HepG2 (cell line): ENCODE data around the gene AFF4. TPM values are rescaled to one million over a fixed set of nuclear protein-coding genes. Genes with fewer than 3 reads are reported as not detected.

Experiments used
- AFF4 ChIP-seq: sonication (generic); formaldehyde crosslinking; IDR thresholded peaks from 2 replicates; pipeline ENCODE4 v1.4.0; 2020; ENCODE audit warnings: missing genetic modification reagents
- CEBPB ChIP-seq: IDR thresholded peaks from 2 replicates; pipeline ENCODE4 v1.6.1; 2011; ENCODE audit warnings: low read depth, low read length, improper control_type of control experiment, borderline replicate concordance
- CENPX ChIP-seq: sonication (generic); formaldehyde crosslinking; IDR thresholded peaks from 2 replicates; pipeline ENCODE4 v1.9.0; 2021; ENCODE audit warnings: mild to moderate bottlenecking, missing genetic modification reagents, moderate library complexity
- HCFC1 ChIP-seq: fragments of 150-350 bp; IDR thresholded peaks from 2 replicates; pipeline ENCODE4 v1.6.1; 2014; ENCODE audit warnings: low read depth, low read length
- MTA3 ChIP-seq: sonication (generic); formaldehyde crosslinking; IDR thresholded peaks from 2 replicates; pipeline ENCODE4 v1.4.0; 2020; ENCODE audit warnings: missing genetic modification reagents
- RXRA ChIP-seq: sonication (generic); formaldehyde crosslinking; IDR thresholded peaks from 2 replicates; pipeline ENCODE4 v1.5.1; 2020; ENCODE audit warnings: missing genetic modification reagents
- SNAPC2 ChIP-seq: sonication (generic); formaldehyde crosslinking; IDR thresholded peaks from 2 replicates; pipeline ENCODE4 v1.8.1; 2022; ENCODE audit warnings: mild to moderate bottlenecking, missing genetic modification reagents
- SRSF4 ChIP-seq: fragments of 200-400 bp; formaldehyde crosslinking; IDR thresholded peaks from one replicate; pipeline ENCODE4 v1.6.1; 2018; ENCODE audit warnings: mild to moderate bottlenecking, low read depth, low read length, moderate library complexity; ENCODE audit not compliant: poor library complexity, severe bottlenecking
- SSRP1 ChIP-seq: IDR thresholded peaks from 2 replicates; pipeline ENCODE4 v1.6.1; 2016; ENCODE audit warnings: control low read depth
- TRIM22 ChIP-seq: fragments of 450-650 bp; IDR thresholded peaks from 2 replicates; pipeline ENCODE4 v1.6.1; 2017
- ZBTB34 ChIP-seq: sonication (generic); formaldehyde crosslinking; IDR thresholded peaks from 2 replicates; pipeline ENCODE4 v1.8.0; 2022; ENCODE audit warnings: mild to moderate bottlenecking, missing genetic modification reagents
- ZFAT ChIP-seq: sonication (generic); formaldehyde crosslinking; conservative IDR thresholded peaks from 2 replicates; pipeline ENCODE4 v1.8.1; 2023; ENCODE audit warnings: missing genetic modification reagents, inconsistent platforms
- ZNF326 ChIP-seq: sonication (generic); formaldehyde crosslinking; IDR thresholded peaks from 2 replicates; pipeline ENCODE4 v1.4.0; 2020; ENCODE audit warnings: missing genetic modification reagents, borderline replicate concordance
- ZNF549 ChIP-seq: sonication (generic); formaldehyde crosslinking; IDR thresholded peaks from 2 replicates; pipeline ENCODE4 v1.5.0; 2020; ENCODE audit warnings: missing genetic modification reagents
- ZNF660 ChIP-seq: sonication (generic); formaldehyde crosslinking; IDR thresholded peaks from 2 replicates; pipeline ENCODE4 v1.5.1; 2020; ENCODE audit warnings: mild to moderate bottlenecking, low read depth, missing genetic modification reagents, borderline replicate concordance
- ZNF839 ChIP-seq: sonication (generic); formaldehyde crosslinking; IDR thresholded peaks from 2 replicates; pipeline ENCODE4 v1.4.0; 2020; ENCODE audit warnings: missing genetic modification reagents, mild to moderate bottlenecking, borderline replicate concordance
- polyA plus RNA-seq, 8 experiments: library from polyadenylated mRNA; depleted of rRNA in 3 of 8; stranded (reverse) in 7 of 8; unstranded in 1 of 8; fragments of >200 nt; fragmentation: Illumina TruSeq in 4 of 8; extraction: Trizol in 4 of 8; gene quantifications; 2 replicates each; pipeline versions ENCODE4 v1.2.1 to v1.2.3, GENCODE V29; 2011 to 2016; ENCODE audit warnings: low read depth in 4 of 8, missing spikeins in 1 of 8, mixed read lengths in 1 of 8; ENCODE audit not compliant: insufficient read depth in 1 of 8
- total RNA-seq, 5 experiments: library from RNA; depleted of rRNA; stranded (reverse); fragments of >200 nt; fragmentation: Illumina TruSeq; extraction: Trizol; gene quantifications; 2 replicates each; pipeline ENCODE4 v1.2.3, GENCODE V29; 2016; ENCODE audit warnings: low read depth in 1 of 5
- TF ChIP-seq, protein P1 (sequence below): sonication (generic); formaldehyde crosslinking; IDR thresholded peaks from 2 replicates; pipeline ENCODE4 v1.5.0; 2020; ENCODE audit warnings: mild to moderate bottlenecking, missing genetic modification reagents
- TF ChIP-seq, protein P2 (sequence below): sonication (generic); formaldehyde crosslinking; IDR thresholded peaks from 2 replicates; pipeline ENCODE4 v1.4.0; 2020; ENCODE audit warnings: missing genetic modification reagents

Gene AFF4
- total and polyA plus RNA-seq, 2 of the 13 experiments (the other 11 are each of a cell fraction or from before 2014, with no cell fraction given): 22.1 to 25.5 TPM

GRCh38 chr5:132830436-132831094 lies 132.9 kb downstream of the AFF4 start, which contains the start of gene SHROOM1 (continued):
- TF ChIP-seq SNAPC2 (CRISPR knock-in tag): no peak
- TF ChIP-seq ZNF660 (CRISPR knock-in tag): no peak
- TF ChIP-seq ZNF326 (CRISPR knock-in tag): no peak
- no peak for TF ChIP-seq CENPX (CRISPR knock-in tag)
- no peak for TF ChIP-seq SSRP1
- TF ChIP-seq ZNF549: no peak
- no peak for TF ChIP-seq TRIM22
- TF ChIP-seq, protein P1, sequence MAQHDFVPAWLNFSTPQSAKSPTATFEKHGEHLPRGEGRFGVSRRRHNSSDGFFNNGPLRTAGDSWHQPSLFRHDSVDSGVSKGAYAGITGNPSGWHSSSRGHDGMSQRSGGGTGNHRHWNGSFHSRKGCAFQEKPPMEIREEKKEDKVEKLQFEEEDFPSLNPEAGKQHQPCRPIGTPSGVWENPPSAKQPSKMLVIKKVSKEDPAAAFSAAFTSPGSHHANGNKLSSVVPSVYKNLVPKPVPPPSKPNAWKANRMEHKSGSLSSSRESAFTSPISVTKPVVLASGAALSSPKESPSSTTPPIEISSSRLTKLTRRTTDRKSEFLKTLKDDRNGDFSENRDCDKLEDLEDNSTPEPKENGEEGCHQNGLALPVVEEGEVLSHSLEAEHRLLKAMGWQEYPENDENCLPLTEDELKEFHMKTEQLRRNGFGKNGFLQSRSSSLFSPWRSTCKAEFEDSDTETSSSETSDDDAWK (CRISPR knock-in tag): no peak
- TF ChIP-seq RXRA (CRISPR knock-in tag): 0 out of 2 replicates have a peak, but pooled peaks have one; percentile 30
- TF ChIP-seq HCFC1: no peak
- TF ChIP-seq, protein P2, sequence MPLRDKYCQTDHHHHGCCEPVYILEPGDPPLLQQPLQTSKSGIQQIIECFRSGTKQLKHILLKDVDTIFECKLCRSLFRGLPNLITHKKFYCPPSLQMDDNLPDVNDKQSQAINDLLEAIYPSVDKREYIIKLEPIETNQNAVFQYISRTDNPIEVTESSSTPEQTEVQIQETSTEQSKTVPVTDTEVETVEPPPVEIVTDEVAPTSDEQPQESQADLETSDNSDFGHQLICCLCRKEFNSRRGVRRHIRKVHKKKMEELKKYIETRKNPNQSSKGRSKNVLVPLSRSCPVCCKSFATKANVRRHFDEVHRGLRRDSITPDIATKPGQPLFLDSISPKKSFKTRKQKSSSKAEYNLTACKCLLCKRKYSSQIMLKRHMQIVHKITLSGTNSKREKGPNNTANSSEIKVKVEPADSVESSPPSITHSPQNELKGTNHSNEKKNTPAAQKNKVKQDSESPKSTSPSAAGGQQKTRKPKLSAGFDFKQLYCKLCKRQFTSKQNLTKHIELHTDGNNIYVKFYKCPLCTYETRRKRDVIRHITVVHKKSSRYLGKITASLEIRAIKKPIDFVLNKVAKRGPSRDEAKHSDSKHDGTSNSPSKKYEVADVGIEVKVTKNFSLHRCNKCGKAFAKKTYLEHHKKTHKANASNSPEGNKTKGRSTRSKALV (CRISPR knock-in tag): no peak
- no peak for TF ChIP-seq ZNF839 (CRISPR knock-in tag)
- no peak for TF ChIP-seq AFF4
- no peak for TF ChIP-seq ZFAT (CRISPR knock-in tag)
- TF ChIP-seq ZBTB34 (CRISPR knock-in tag): no peak
- no peak for TF ChIP-seq SRSF4
- no peak for TF ChIP-seq CEBPB
- no peak for TF ChIP-seq MTA3 (CRISPR knock-in tag)
